ENCODE measurements around the gene ACBD4. TPM values are rescaled to one million over a fixed set of nuclear protein-coding genes. Genes with fewer than 3 reads are reported as not detected.

Gene ACBD4
- total and polyA plus RNA-seq, 2 of the 4 experiments (the other 2 are of a cell fraction): 2.3 to 5.7 TPM

DNA sequence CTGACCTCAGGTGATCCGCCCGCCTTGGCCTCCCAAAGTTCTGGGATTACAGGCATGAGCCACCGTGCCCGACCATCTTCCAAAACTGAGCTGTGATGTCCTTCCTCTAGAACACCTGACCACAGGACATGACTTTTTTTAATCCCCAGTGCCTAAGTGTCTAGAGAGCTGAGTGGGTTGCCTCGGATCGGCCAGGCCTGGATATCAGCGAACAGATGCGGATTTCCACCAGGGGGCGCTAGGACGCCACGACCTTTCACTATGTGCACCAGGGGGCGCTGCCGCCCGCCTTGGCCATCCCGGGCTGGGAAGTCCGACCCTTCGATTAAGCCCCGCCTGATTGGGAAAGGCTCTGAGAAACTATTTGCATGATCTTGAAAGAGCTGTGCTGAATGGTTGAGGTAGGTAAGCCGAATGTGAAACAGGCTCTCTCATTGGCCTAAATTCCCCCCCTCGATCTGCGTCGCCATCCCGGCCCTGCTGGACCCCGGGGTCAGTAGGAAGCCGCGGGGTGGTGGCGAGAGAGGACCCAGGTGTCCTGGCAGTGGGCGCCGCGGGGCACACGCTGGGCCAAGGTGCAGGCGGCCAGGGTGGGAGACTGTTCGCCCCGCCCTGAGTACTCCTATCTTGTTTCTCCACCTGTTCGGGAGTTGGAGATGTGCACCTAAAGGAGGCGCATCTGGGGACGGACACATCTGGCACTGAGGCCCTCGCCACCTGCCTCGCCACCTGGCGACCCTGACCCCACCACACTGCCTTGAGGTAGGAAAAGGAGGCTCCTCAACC lies at the start of gene ACBD4 (continued):
- peak; percentile 39; the same call in 1 of the 2 replicates for TF ChIP-seq MAFK (IDR thresholded peaks at IDR 0.05; ENCODE audit: low read depth, low read length)
- no peak for TF ChIP-seq RCOR1 (IDR thresholded peaks at IDR 0.05; ENCODE audit: insufficient replicate concordance, low read length)

GRCh38 chr17:45086391-45086790 lies 49.1 kb upstream of the ACBD4 start:
- 94% methylated on average over 3 of the region's 4 CpGs; no CpG with 5 or more reads in 1 of the 2 experiments for WGBS, 2 experiments (ENCODE audit: extremely low coverage in 2 of 2, insufficient read length in 1 of 2)
- Histone ChIP-seq H2BK120ac (ENCODE audit: low read depth, low read length) (no peak overlapping the region), H4K91ac (ENCODE audit: insufficient read depth, low read depth, low read length) (no peak overlapping the region), H3K27ac (ENCODE audit: insufficient read depth, low read length) (peak overlapping the region; percentile 43; the same call in 1 of the 2 replicates), H3K56ac (ENCODE audit: extremely low read depth, insufficient read depth, low read length) (no peak overlapping the region), H3K27me3 (ENCODE audit: control insufficient read depth, insufficient read depth, low read length) (no peaks in the 10 kb centered on the region), H3K9me1 (ENCODE audit: insufficient read depth, low read length) (peaks cover 23% of the 10 kb centered on the region), H3K4ac (ENCODE audit: low read depth, low read length) (no peak overlapping the region), H3K18ac (ENCODE audit: low read depth, low read length) (no peak overlapping the region), H3K9me3 (ENCODE audit: control insufficient read depth, insufficient read depth, low read length) (no peaks in the 10 kb centered on the region), H2AK5ac (ENCODE audit: low read depth, low read length) (no peak overlapping the region), H2AFZ (replicated peaks; ENCODE audit: low read length, poor library complexity) (no peak overlapping the region), H3K4me2 (ENCODE audit: low read depth, low read length) (no peak overlapping the region), H2BK20ac (ENCODE audit: low read depth, low read length) (no peak overlapping the region), H4K8ac (ENCODE audit: low read depth in 2 of 2, low read length in 2 of 2) (no peak overlapping the region; a peak in 1 of 4 replicates), H2BK5ac (ENCODE audit: low read depth, low read length, poor library complexity, severe bottlenecking) (no peak overlapping the region), H3K36me3 (ENCODE audit: control insufficient read depth, insufficient read depth, low read length) (peaks cover 53% of the 10 kb centered on the region), H2AK9ac (replicated peaks; ENCODE audit: low read depth, low read length, poor library complexity) (no peak overlapping the region), H4K20me1 (ENCODE audit: insufficient read depth, low read length) (peaks cover 5% of the 10 kb centered on the region), H3K79me1 (ENCODE audit: low read depth in 1 of 2, low read length in 2 of 2) (peaks cover 20 to 66% of the 10 kb centered on the region in 2 experiments), H3K23ac (ENCODE audit: low read depth, low read length) (no peak overlapping the region), H3K4me3 (ENCODE audit: insufficient read depth, low read depth, low read length) (no peak overlapping the region), H2BK15ac (ENCODE audit: low read depth, low read length) (no peak overlapping the region), H4K5ac (ENCODE audit: low read depth, low read length) (no peak overlapping the region), H3K4me1 (ENCODE audit: control insufficient read depth, insufficient read depth, low read length) (peaks cover 23% of the 10 kb centered on the region), H3K9ac (ENCODE audit: low read depth, low read length) (no peak overlapping the region), H3K14ac (replicated peaks; ENCODE audit: low read depth, low read length) (no peak overlapping the region)
- ChIA-PET CTCF (no interaction called here), POLR2A (ENCODE audit: unreplicated experiment) (interaction anchor here (0.6 to 0.7 kb wide), 2 partner anchors 25 to 26 kb away, joined by 3 to 4 read pairs; no protein-coding TSS in a partner anchor)
- intact Hi-C loops (cut with micrococcal nuclease) (no loop called here), in situ Hi-C loops (cut with MboI; ENCODE audit: low sequenced_read_pairs) (no loop called here), dilution Hi-C loops (cut with HindIII; ENCODE audit: low sequenced_read_pairs, unreplicated experiment) (no loop called here)
- no peak for DNase-seq
- ATAC-seq (ENCODE audit: low read depth): no peak
- no TSS peak for BruUV-seq (replicated peaks)
- no peak for TF ChIP-seq RCOR1 (IDR thresholded peaks at IDR 0.05; ENCODE audit: insufficient replicate concordance, low read length)
- TF ChIP-seq NFE2L2 (IDR thresholded peaks at IDR 0.05; ENCODE audit: low read depth, low read length): no peak
- TF ChIP-seq RFX5 (IDR thresholded peaks at IDR 0.05; ENCODE audit: low read depth, low read length): no peak
- TF ChIP-seq RAD21 (IDR thresholded peaks at IDR 0.05; ENCODE audit: low read length): no peak
- TF ChIP-seq, protein P1, sequence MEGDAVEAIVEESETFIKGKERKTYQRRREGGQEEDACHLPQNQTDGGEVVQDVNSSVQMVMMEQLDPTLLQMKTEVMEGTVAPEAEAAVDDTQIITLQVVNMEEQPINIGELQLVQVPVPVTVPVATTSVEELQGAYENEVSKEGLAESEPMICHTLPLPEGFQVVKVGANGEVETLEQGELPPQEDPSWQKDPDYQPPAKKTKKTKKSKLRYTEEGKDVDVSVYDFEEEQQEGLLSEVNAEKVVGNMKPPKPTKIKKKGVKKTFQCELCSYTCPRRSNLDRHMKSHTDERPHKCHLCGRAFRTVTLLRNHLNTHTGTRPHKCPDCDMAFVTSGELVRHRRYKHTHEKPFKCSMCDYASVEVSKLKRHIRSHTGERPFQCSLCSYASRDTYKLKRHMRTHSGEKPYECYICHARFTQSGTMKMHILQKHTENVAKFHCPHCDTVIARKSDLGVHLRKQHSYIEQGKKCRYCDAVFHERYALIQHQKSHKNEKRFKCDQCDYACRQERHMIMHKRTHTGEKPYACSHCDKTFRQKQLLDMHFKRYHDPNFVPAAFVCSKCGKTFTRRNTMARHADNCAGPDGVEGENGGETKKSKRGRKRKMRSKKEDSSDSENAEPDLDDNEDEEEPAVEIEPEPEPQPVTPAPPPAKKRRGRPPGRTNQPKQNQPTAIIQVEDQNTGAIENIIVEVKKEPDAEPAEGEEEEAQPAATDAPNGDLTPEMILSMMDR (conservative IDR thresholded peaks at IDR 0.05; ENCODE audit: low read depth, low read length): no peak
- TF ChIP-seq CHD1 (IDR thresholded peaks at IDR 0.05; ENCODE audit: low read depth, low read length): no peak
- TF ChIP-seq POLR2A (IDR thresholded peaks at IDR 0.05; ENCODE audit: low read depth, low read length): no peak
- no peak for TF ChIP-seq MAFK (IDR thresholded peaks at IDR 0.05; ENCODE audit: low read depth, low read length)
- TF ChIP-seq, protein P2, sequence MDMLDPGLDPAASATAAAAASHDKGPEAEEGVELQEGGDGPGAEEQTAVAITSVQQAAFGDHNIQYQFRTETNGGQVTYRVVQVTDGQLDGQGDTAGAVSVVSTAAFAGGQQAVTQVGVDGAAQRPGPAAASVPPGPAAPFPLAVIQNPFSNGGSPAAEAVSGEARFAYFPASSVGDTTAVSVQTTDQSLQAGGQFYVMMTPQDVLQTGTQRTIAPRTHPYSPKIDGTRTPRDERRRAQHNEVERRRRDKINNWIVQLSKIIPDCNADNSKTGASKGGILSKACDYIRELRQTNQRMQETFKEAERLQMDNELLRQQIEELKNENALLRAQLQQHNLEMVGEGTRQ (IDR thresholded peaks at IDR 0.05; ENCODE audit: low read depth, low read length): no peak
- TF ChIP-seq BHLHE40 (IDR thresholded peaks at IDR 0.05; ENCODE audit: low read depth, low read length): no peak
- TF ChIP-seq, protein P3, sequence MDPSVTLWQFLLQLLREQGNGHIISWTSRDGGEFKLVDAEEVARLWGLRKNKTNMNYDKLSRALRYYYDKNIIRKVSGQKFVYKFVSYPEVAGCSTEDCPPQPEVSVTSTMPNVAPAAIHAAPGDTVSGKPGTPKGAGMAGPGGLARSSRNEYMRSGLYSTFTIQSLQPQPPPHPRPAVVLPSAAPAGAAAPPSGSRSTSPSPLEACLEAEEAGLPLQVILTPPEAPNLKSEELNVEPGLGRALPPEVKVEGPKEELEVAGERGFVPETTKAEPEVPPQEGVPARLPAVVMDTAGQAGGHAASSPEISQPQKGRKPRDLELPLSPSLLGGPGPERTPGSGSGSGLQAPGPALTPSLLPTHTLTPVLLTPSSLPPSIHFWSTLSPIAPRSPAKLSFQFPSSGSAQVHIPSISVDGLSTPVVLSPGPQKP (IDR thresholded peaks at IDR 0.05; ENCODE audit: borderline replicate concordance, low read depth, low read length): no peak
- TF ChIP-seq CEBPB (IDR thresholded peaks at IDR 0.05; ENCODE audit: low read depth, low read length): no peak

Data from IMR-90 (cell line).